ENCODE results near the gene AIRE.

The AIRE gene

GRCh38 chr21:44326716-44327602, 41.3 kb downstream of the AIRE start:
- H3K4me3 ChIP-seq (ENCODE audit: low read depth, low read length), result no peak overlapping the region
- TF ChIP-seq CTCF (IDR thresholded peaks at IDR 0.05; ENCODE audit: insufficient read depth, low read depth, low read length, missing control alignments), result no peak
- DNase-seq (ENCODE audit: low read depth), result no peak

- no peak for TF ChIP-seq CTCF (IDR thresholded peaks at IDR 0.05; ENCODE audit: insufficient read depth, low read depth, low read length, missing control alignments)
- no peak overlapping the region for H3K4me3 ChIP-seq (ENCODE audit: low read depth, low read length)
- DNase-seq (ENCODE audit: low read depth), result no peak
Observed at GRCh38 chr21:44327603-44327974, 41.9 kb downstream of the AIRE start.

GRCh38 chr21:44328242-44328895, 42.7 kb downstream of the AIRE start:
- TF ChIP-seq CTCF (IDR thresholded peaks at IDR 0.05; ENCODE audit: insufficient read depth, low read depth, low read length, missing control alignments), result no peak
- DNase-seq (ENCODE audit: low read depth), result no peak

GRCh38 chr21:44329086-44329889, 43.6 kb downstream of the AIRE start:
- no peak for DNase-seq (ENCODE audit: low read depth)
- no peak for TF ChIP-seq CTCF (IDR thresholded peaks at IDR 0.05; ENCODE audit: insufficient read depth, low read depth, low read length, missing control alignments)
- no peak overlapping the region for H3K4me3 ChIP-seq (ENCODE audit: low read depth, low read length)

More at GRCh38 chr21:44328242-44328895, 42.7 kb downstream of the AIRE start:
- no peak overlapping the region for H3K4me3 ChIP-seq (ENCODE audit: low read depth, low read length)

GRCh38 chr21:44329971-44330681, 44.5 kb downstream of the AIRE start:
- no peak for TF ChIP-seq CTCF (IDR thresholded peaks at IDR 0.05; ENCODE audit: insufficient read depth, low read depth, low read length, missing control alignments)
- H3K4me3 ChIP-seq (ENCODE audit: low read depth, low read length), result no peak overlapping the region
- no peak for DNase-seq (ENCODE audit: low read depth)

- no peak for TF ChIP-seq CTCF (IDR thresholded peaks at IDR 0.05; ENCODE audit: insufficient read depth, low read depth, low read length, missing control alignments)
Observed at GRCh38 chr21:44330698-44331097, 45.0 kb downstream of the AIRE start.

More at GRCh38 chr21:44330698-44331097, 45.0 kb downstream of the AIRE start:
- no peak for DNase-seq (ENCODE audit: low read depth)
- H3K4me3 ChIP-seq (ENCODE audit: low read depth, low read length), result no peak overlapping the region
